Sigmoid colon (tissue), 4 donors: ENCODE measurements around the gene FADD.

Source experiments
- CTCF ChIP-seq, 4 experiments: fragments of 450-650 bp in 3 of 4; fragments of 200-600 bp in 1 of 4; IDR thresholded peaks; one replicate each; pipeline ENCODE4 v1.5.1; 2016 to 2019; ENCODE audit warnings: antibody characterized with exemption in 4 of 4, mild to moderate bottlenecking in 3 of 4, moderate library complexity in 2 of 4
- EP300 ChIP-seq, 4 donors: sonication (generic); formaldehyde crosslinking; IDR thresholded peaks; one replicate each; pipeline ENCODE4 v1.6.1; 2017; ENCODE audit warnings: antibody characterized with exemption in 4 of 4
- POLR2A ChIP-seq, 2 donors: fragments of 450-650 bp; IDR thresholded peaks; one replicate each; pipeline ENCODE4 v1.6.1; 2016; ENCODE audit warnings: antibody characterized with exemption in 2 of 2, mild to moderate bottlenecking in 2 of 2, moderate library complexity in 2 of 2

DNA sequence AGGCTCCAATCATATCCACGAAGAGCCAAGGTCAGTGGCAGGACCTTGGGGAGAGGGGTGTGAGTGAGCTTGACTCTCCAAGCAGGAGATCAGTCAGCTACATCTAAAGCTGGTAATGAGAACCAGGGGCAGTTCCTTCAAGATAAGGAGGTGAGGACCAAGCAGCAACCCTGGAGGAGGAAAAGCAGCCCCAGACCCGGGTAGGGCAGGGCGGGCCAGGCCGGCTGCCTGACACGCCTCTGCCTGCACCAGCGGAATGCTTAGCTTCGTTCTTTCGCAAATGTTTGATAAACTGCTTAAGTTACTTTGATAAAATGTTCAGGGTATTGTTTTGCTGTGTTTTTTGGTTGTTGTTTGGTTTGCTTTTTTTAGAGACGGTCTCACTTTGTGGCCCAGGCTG lies 18.7 kb upstream of the FADD start:
- TF ChIP-seq EP300 (IDR thresholded peaks at IDR 0.05): no peak
- TF ChIP-seq CTCF (IDR thresholded peaks at IDR 0.05): no peak
- no peak for TF ChIP-seq POLR2A (IDR thresholded peaks at IDR 0.05)
